ENCODE measurements around the gene SLC29A3.

Gene SLC29A3

GRCh38 chr10:71302451-71302850 is 16.6 kb upstream of the SLC29A3 start:
- Histone ChIP-seq H3K4me3 (ENCODE audit: low read depth, low read length) (no peak overlapping the region), H3K9ac (ENCODE audit: low read depth, low read length) (no peak overlapping the region), H3K27ac (ENCODE audit: low read depth, low read length) (no peak overlapping the region), H3K36me3 (ENCODE audit: control insufficient read depth, insufficient read depth, low read length) (peaks cover 23% of the 10 kb centered on the region), H3K4me1 (ENCODE audit: control insufficient read depth, insufficient read depth, low read length) (0 out of 2 replicates have a peak, but pooled peaks cover 2% of the 10 kb centered on the region), H3K9me3 (ENCODE audit: control insufficient read depth, insufficient read depth, low read length) (no peaks in the 10 kb centered on the region), H3K27me3 (ENCODE audit: control insufficient read depth, insufficient read depth, low read length) (no peaks in the 10 kb centered on the region)

- Histone ChIP-seq H3K9me3 (ENCODE audit: control insufficient read depth, insufficient read depth, low read length) (no peaks in the 10 kb centered on the region), H3K27me3 (ENCODE audit: control insufficient read depth, insufficient read depth, low read length) (no peaks in the 10 kb centered on the region), H3K27ac (ENCODE audit: low read depth, low read length) (no peak overlapping the region), H3K4me1 (ENCODE audit: control insufficient read depth, insufficient read depth, low read length) (0 out of 2 replicates have a peak, but pooled peaks cover 2% of the 10 kb centered on the region), H3K9ac (ENCODE audit: low read depth, low read length) (no peak overlapping the region), H3K4me3 (ENCODE audit: low read depth, low read length) (no peak overlapping the region), H3K36me3 (ENCODE audit: control insufficient read depth, insufficient read depth, low read length) (peaks cover 17% of the 10 kb centered on the region)
Measured at GRCh38 chr10:71302874-71303568, 16.0 kb upstream of the SLC29A3 start.

GRCh38 chr10:71303569-71303907 is 15.5 kb upstream of the SLC29A3 start:
- no peaks in the 10 kb centered on the region for H3K9me3 ChIP-seq (ENCODE audit: control insufficient read depth, insufficient read depth, low read length)
- 0 out of 2 replicates have a peak, but pooled peaks cover 2% of the 10 kb centered on the region for H3K4me1 ChIP-seq (ENCODE audit: control insufficient read depth, insufficient read depth, low read length)
- no peak overlapping the region for H3K9ac ChIP-seq (ENCODE audit: low read depth, low read length)
- H3K27ac ChIP-seq (ENCODE audit: low read depth, low read length) = no peak overlapping the region
- no peak overlapping the region for H3K4me3 ChIP-seq (ENCODE audit: low read depth, low read length)
- peaks cover 12% of the 10 kb centered on the region for H3K36me3 ChIP-seq (ENCODE audit: control insufficient read depth, insufficient read depth, low read length)
- H3K27me3 ChIP-seq (ENCODE audit: control insufficient read depth, insufficient read depth, low read length) = no peaks in the 10 kb centered on the region

DNA sequence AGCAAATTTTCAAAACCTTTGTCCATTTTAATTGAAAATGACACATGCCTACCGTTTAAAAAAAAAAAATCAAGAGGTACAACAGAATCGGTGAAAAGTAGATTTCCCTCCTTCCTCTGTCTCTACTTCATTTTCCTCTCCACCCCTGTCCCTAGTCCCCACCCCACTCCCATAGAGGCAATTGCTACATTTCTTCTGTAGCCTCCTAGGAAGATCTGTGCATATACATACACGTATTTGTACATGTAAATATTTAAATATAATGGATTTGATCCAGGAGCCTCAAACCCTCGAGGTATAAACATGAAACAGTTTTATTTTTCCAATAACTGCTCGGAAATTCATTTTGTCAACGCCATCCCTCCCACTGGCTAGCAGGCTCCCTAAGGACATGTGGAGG is 14.1 kb upstream of the SLC29A3 start:
- H3K27me3 ChIP-seq (ENCODE audit: control insufficient read depth, insufficient read depth, low read length) = no peaks in the 10 kb centered on the region
- H3K9ac ChIP-seq (ENCODE audit: low read depth, low read length) = no peak overlapping the region
- no peak overlapping the region for H3K27ac ChIP-seq (ENCODE audit: low read depth, low read length)
- no peaks in the 10 kb centered on the region; the same call in none of the 2 replicates for H3K36me3 ChIP-seq (ENCODE audit: control insufficient read depth, insufficient read depth, low read length)
- no peaks in the 10 kb centered on the region for H3K9me3 ChIP-seq (ENCODE audit: control insufficient read depth, insufficient read depth, low read length)
- no peak overlapping the region for H3K4me3 ChIP-seq (ENCODE audit: low read depth, low read length)
- H3K4me1 ChIP-seq (ENCODE audit: control insufficient read depth, insufficient read depth, low read length) = 0 out of 2 replicates have a peak, but pooled peaks cover 2% of the 10 kb centered on the region

DNA sequence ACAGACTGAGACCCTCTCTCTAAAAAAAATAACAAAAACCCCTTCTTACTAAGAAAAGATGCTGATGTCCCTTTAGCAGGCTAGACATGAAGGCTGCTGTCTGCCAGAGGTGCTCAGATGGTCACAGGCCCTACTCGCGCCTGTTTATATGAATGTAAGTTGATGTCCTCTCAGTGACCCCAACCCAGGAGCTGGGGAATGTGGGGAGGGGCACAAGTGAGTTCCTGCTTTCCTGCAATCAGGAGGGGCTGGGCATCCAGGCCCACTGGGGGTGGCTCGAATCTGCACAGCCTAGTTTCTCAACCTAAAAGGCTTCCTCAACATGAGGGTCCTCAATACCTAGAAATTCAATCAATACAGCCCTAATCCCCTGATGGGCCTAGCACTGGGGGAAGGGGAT is 12.1 kb upstream of the SLC29A3 start:
- no peak overlapping the region for H3K4me3 ChIP-seq (ENCODE audit: low read depth, low read length)
- no peaks in the 10 kb centered on the region for H3K27me3 ChIP-seq (ENCODE audit: control insufficient read depth, insufficient read depth, low read length)
- H3K9ac ChIP-seq (ENCODE audit: low read depth, low read length) = no peak overlapping the region
- H3K9me3 ChIP-seq (ENCODE audit: control insufficient read depth, insufficient read depth, low read length) = no peaks in the 10 kb centered on the region
- 0 out of 2 replicates have a peak, but pooled peaks cover 2% of the 10 kb centered on the region for H3K4me1 ChIP-seq (ENCODE audit: control insufficient read depth, insufficient read depth, low read length)
- H3K36me3 ChIP-seq (ENCODE audit: control insufficient read depth, insufficient read depth, low read length) = no peaks in the 10 kb centered on the region
- H3K27ac ChIP-seq (ENCODE audit: low read depth, low read length) = no peak overlapping the region

DNA sequence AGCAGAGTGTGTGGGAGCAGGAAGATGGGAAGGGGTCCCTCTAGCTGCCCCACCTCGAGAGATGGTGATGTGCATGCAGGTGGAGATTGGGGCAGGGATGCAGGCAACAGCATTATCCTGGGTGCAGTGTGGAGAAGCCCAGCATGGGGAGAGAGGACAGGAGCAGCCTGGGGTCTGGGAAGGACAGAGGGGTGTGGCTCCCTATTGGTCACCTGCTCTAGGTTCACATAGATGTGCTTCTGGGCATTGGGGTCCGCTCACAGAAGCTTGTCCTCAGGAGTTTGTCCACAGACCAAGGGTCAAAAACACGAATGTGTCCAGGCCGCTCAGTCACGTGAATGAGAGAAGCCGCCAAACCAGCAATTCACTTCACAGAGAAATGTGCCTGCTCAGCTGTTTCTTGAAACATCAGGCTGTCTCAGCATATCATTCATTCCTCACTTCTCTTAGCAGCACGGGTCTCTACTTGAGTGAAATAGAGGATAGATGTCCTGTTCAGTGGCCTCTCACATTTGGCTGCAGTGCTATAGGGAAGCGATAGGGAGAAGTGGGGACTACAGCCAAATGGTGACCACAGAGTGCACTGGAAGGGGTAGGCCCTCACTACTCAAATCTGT is 11.5 kb upstream of the SLC29A3 start:
- Histone ChIP-seq H3K9me3 (ENCODE audit: control insufficient read depth, insufficient read depth, low read length) (no peaks in the 10 kb centered on the region), H3K4me1 (ENCODE audit: control insufficient read depth, insufficient read depth, low read length) (0 out of 2 replicates have a peak, but pooled peaks cover 2% of the 10 kb centered on the region), H3K4me3 (ENCODE audit: low read depth, low read length) (no peak overlapping the region), H3K9ac (ENCODE audit: low read depth, low read length) (no peak overlapping the region), H3K27me3 (ENCODE audit: control insufficient read depth, insufficient read depth, low read length) (no peaks in the 10 kb centered on the region), H3K36me3 (ENCODE audit: control insufficient read depth, insufficient read depth, low read length) (no peaks in the 10 kb centered on the region), H3K27ac (ENCODE audit: low read depth, low read length) (no peak overlapping the region)

GRCh38 chr10:71308244-71308643 is 10.8 kb upstream of the SLC29A3 start:
- H3K4me3 ChIP-seq (ENCODE audit: low read depth, low read length) = no peak overlapping the region
- H3K36me3 ChIP-seq (ENCODE audit: control insufficient read depth, insufficient read depth, low read length) = no peaks in the 10 kb centered on the region
- no peaks in the 10 kb centered on the region for H3K9me3 ChIP-seq (ENCODE audit: control insufficient read depth, insufficient read depth, low read length)
- no peaks in the 10 kb centered on the region for H3K27me3 ChIP-seq (ENCODE audit: control insufficient read depth, insufficient read depth, low read length)
- H3K27ac ChIP-seq (ENCODE audit: low read depth, low read length) = no peak overlapping the region
- H3K4me1 ChIP-seq (ENCODE audit: control insufficient read depth, insufficient read depth, low read length) = 0 out of 2 replicates have a peak, but pooled peaks cover 2% of the 10 kb centered on the region
- no peak overlapping the region for H3K9ac ChIP-seq (ENCODE audit: low read depth, low read length)

- Histone ChIP-seq H3K9ac (ENCODE audit: low read depth, low read length) (no peak overlapping the region), H3K27ac (ENCODE audit: low read depth, low read length) (no peak overlapping the region), H3K27me3 (ENCODE audit: control insufficient read depth, insufficient read depth, low read length) (peaks cover 5% of the 10 kb centered on the region; the same call in 1 of the 2 replicates), H3K9me3 (ENCODE audit: control insufficient read depth, insufficient read depth, low read length) (no peaks in the 10 kb centered on the region), H3K4me1 (ENCODE audit: control insufficient read depth, insufficient read depth, low read length) (no peaks in the 10 kb centered on the region), H3K36me3 (ENCODE audit: control insufficient read depth, insufficient read depth, low read length) (no peaks in the 10 kb centered on the region), H3K4me3 (ENCODE audit: low read depth, low read length) (no peak overlapping the region)
Measured at GRCh38 chr10:71308985-71309384, 10.1 kb upstream of the SLC29A3 start.

- Histone ChIP-seq H3K36me3 (ENCODE audit: control insufficient read depth, insufficient read depth, low read length) (no peaks in the 10 kb centered on the region), H3K4me1 (ENCODE audit: control insufficient read depth, insufficient read depth, low read length) (no peaks in the 10 kb centered on the region; the same call in 1 of the 2 replicates), H3K9me3 (ENCODE audit: control insufficient read depth, insufficient read depth, low read length) (no peaks in the 10 kb centered on the region), H3K4me3 (ENCODE audit: low read depth, low read length) (no peak overlapping the region), H3K27me3 (ENCODE audit: control insufficient read depth, insufficient read depth, low read length) (peaks cover 5% of the 10 kb centered on the region; the same call in 1 of the 2 replicates), H3K27ac (ENCODE audit: low read depth, low read length) (no peak overlapping the region), H3K9ac (ENCODE audit: low read depth, low read length) (no peak overlapping the region)
Measured at GRCh38 chr10:71309919-71310318, 9.1 kb upstream of the SLC29A3 start.

DNA sequence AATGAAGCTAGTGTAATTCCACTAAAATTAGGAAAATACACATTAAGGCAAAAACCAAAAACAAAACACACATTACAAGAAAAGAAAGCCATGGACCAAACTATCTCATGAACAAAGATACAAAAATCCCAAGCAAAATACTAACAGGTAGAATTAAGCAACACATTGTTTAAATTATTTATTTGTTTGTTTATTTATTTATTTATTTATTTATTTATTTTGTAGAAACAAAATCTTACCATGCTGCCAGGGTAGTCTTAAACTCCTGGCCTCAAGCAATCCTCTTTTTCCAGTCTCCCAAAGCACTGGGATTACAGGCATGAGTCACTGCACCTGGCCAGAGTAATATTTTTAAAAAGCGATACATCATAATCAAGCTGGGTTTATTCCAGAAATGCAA is 6.8 kb upstream of the SLC29A3 start:
- H3K27me3 ChIP-seq (ENCODE audit: control insufficient read depth, insufficient read depth, low read length) = peaks cover 5% of the 10 kb centered on the region; the same call in 1 of the 2 replicates
- H3K36me3 ChIP-seq (ENCODE audit: control insufficient read depth, insufficient read depth, low read length) = no peaks in the 10 kb centered on the region
- H3K4me3 ChIP-seq (ENCODE audit: low read depth, low read length) = no peak overlapping the region
- no peaks in the 10 kb centered on the region; the same call in 1 of the 2 replicates for H3K4me1 ChIP-seq (ENCODE audit: control insufficient read depth, insufficient read depth, low read length)
- H3K27ac ChIP-seq (ENCODE audit: low read depth, low read length) = no peak overlapping the region
- no peak overlapping the region for H3K9ac ChIP-seq (ENCODE audit: low read depth, low read length)
- no peaks in the 10 kb centered on the region for H3K9me3 ChIP-seq (ENCODE audit: control insufficient read depth, insufficient read depth, low read length)
